CD8-positive, alpha-beta memory T cell (primary cell): ENCODE measurements around the gene A4GALT. TPM values are rescaled to one million over a fixed set of nuclear protein-coding genes. Genes with fewer than 3 reads are reported as not detected.
A peak's percentile ranks its signal among the peaks of the same experiment; 100 is the strongest.

Experiments used
- CTCF ChIA-PET: fragments of 350-600 bp; sonication (Branson Sonifier 250); formaldehyde crosslinking; loops from one replicate; lab custom pipeline; 2021; ENCODE audit warnings: antibody characterized with exemption; lab: Charles Lee
- POLR2A ChIA-PET: fragments of 350-600 bp; sonication (Branson Sonifier 250); formaldehyde crosslinking; loops from one replicate; lab custom pipeline; 2021; ENCODE audit warnings: antibody characterized with exemption; lab: Charles Lee
- DNase-seq, 5 donors: peaks; one replicate each; pipeline versions ENCODE4 v3.0.0 to v3.0.0-alpha.2; 2020 to 2022; ENCODE audit warnings: mixed read lengths in 1 of 5
- H3K27ac ChIP-seq: one replicate; pipeline ENCODE4 v1.7.0; 2013; ENCODE audit warnings: low read depth, mild to moderate bottlenecking, low read length, moderate library complexity
- H3K27me3 ChIP-seq: 2 replicates; pipeline ENCODE4 v1.7.0; 2013; ENCODE audit warnings: low read length, mild to moderate bottlenecking; ENCODE audit not compliant: insufficient read depth, poor library complexity, severe bottlenecking
- H3K36me3 ChIP-seq: 2 replicates; pipeline ENCODE4 v1.7.0; 2013; ENCODE audit warnings: mild to moderate bottlenecking, low read length, moderate library complexity; ENCODE audit not compliant: insufficient read depth
- H3K4me1 ChIP-seq: 2 replicates; pipeline ENCODE4 v1.7.0; 2013; ENCODE audit warnings: mild to moderate bottlenecking, low read length, moderate library complexity; ENCODE audit not compliant: insufficient read depth
- H3K4me3 ChIP-seq: 2 replicates; pipeline ENCODE4 v1.7.0; 2013; ENCODE audit warnings: mild to moderate bottlenecking, low read length
- H3K9me3 ChIP-seq: 2 replicates; pipeline ENCODE4 v1.7.0; 2013; ENCODE audit warnings: mild to moderate bottlenecking, low read length
- H3K27ac Mint-ChIP-seq, 8 donors: one replicate each; pipeline ENCODE4 v1.8.0; 2020 to 2021; ENCODE audit warnings: mixed read lengths in 8 of 8, mild to moderate bottlenecking in 6 of 8, inconsistent platforms in 3 of 8, moderate library complexity in 3 of 8
- H3K27me3 Mint-ChIP-seq, 2 donors: one replicate each; pipeline ENCODE4 v1.8.0; 2020 to 2021; ENCODE audit warnings: mixed read lengths in 2 of 2, mild to moderate bottlenecking in 1 of 2, moderate library complexity in 1 of 2
- H3K36me3 Mint-ChIP-seq, 3 donors: one replicate each; pipeline ENCODE4 v1.8.0; 2020 to 2021; ENCODE audit warnings: mixed read lengths in 3 of 3, inconsistent platforms in 1 of 3, mild to moderate bottlenecking in 1 of 3
- H3K4me1 Mint-ChIP-seq, 3 donors: one replicate each; pipeline ENCODE4 v1.8.0; 2020 to 2021; ENCODE audit warnings: mixed read lengths in 3 of 3, inconsistent platforms in 1 of 3, mild to moderate bottlenecking in 1 of 3
- H3K4me3 Mint-ChIP-seq, 7 donors: one replicate each; pipeline ENCODE4 v1.8.0; 2020 to 2021; ENCODE audit warnings: mixed read lengths in 7 of 7, mild to moderate bottlenecking in 6 of 7, moderate library complexity in 4 of 7, inconsistent platforms in 2 of 7
- H3K9me3 Mint-ChIP-seq, 5 donors: one replicate each; pipeline ENCODE4 v1.8.0; 2020 to 2022; ENCODE audit warnings: mixed read lengths in 5 of 5, mild to moderate bottlenecking in 3 of 5, moderate library complexity in 2 of 5, inconsistent platforms in 1 of 5
- polyA plus RNA-seq: library from polyadenylated mRNA; unstranded; fragments of 300-500 nt; fragmentation: Illumina TruSeq; gene quantifications from one replicate; pipeline ENCODE4 v1.2.3, GENCODE V29; 2021
- total RNA-seq, 2 experiments: library from RNA; stranded (reverse); gene quantifications; one replicate each; pipeline ENCODE4 v1.2.3, GENCODE V29; 2021

A4GALT gene
- not detected for total RNA-seq
- polyA plus RNA-seq = not detected

GRCh38 chr22:42720263-42721044 lies at the start of gene A4GALT:
A4GALT (minus strand) TSS chr22:42720870; CDS start chr22:42693951, 26,919 bp downstream.
- Mint-ChIP-seq H3K4me1 (peaks cover 6 to 20% (median 16%) of the 10 kb centered on the region in 3 donors), H3K4me3 (peak within 1 kb of the TSS; percentile 62 to 86 (median 74)), H3K36me3 (no peaks in the 10 kb centered on the region), H3K9me3 (peaks cover 0 to 3% (median 0%) of the 10 kb centered on the region in 5 donors), H3K27me3 (peaks cover 42 to 67% of the 10 kb centered on the region in 2 donors), H3K27ac (peak within 1 kb of the TSS in 1 of 8 donors; percentile 59)
- Histone ChIP-seq H3K27me3 (peaks cover 15% of the 10 kb centered on the region), H3K9me3 (no peaks in the 10 kb centered on the region), H3K36me3 (no peaks in the 10 kb centered on the region), H3K27ac (no peak within 1 kb of the TSS), H3K4me1 (no peaks in the 10 kb centered on the region), H3K4me3 (no peak within 1 kb of the TSS)
- POLR2A ChIA-PET = no interaction called here
- CTCF ChIA-PET = no interaction called here
- no peak for DNase-seq

- Histone ChIP-seq H3K27ac (no peak overlapping the region), H3K9me3 (no peaks in the 10 kb centered on the region), H3K27me3 (no peaks in the 10 kb centered on the region), H3K36me3 (no peaks in the 10 kb centered on the region), H3K4me1 (no peaks in the 10 kb centered on the region), H3K4me3 (no peak overlapping the region)
- Mint-ChIP-seq H3K36me3 (no peaks in the 10 kb centered on the region), H3K4me3 (no peak overlapping the region), H3K27ac (no peak overlapping the region), H3K9me3 (no peaks in the 10 kb centered on the region), H3K4me1 (no peaks in the 10 kb centered on the region), H3K27me3 (peaks cover 0 to 13% of the 10 kb centered on the region in 2 donors)
- POLR2A ChIA-PET = no interaction called here
- CTCF ChIA-PET = no interaction called here
- no peak for DNase-seq
Observed at GRCh38 chr22:42770448-42770726, 49.7 kb upstream of the A4GALT start.

- H3K27ac ChIP-seq = no peak overlapping the region
- ChIA-PET CTCF (no interaction called here), POLR2A (no interaction called here)
- Mint-ChIP-seq H3K36me3 (no peaks in the 10 kb centered on the region), H3K27me3 (peaks cover 0 to 13% of the 10 kb centered on the region in 2 donors), H3K27ac (no peak overlapping the region), H3K4me3 (peak overlapping the region in 1 of 7 donors; percentile 32), H3K4me1 (no peaks in the 10 kb centered on the region), H3K9me3 (no peaks in the 10 kb centered on the region)
- no peak overlapping the region for H3K4me3 ChIP-seq
- DNase-seq = no peak
- no peaks in the 10 kb centered on the region for H3K36me3 ChIP-seq
- no peaks in the 10 kb centered on the region for H3K4me1 ChIP-seq
- no peaks in the 10 kb centered on the region for H3K27me3 ChIP-seq
- H3K9me3 ChIP-seq = no peaks in the 10 kb centered on the region
Observed at GRCh38 chr22:42769574-42770447, 49.1 kb upstream of the A4GALT start.

DNA sequence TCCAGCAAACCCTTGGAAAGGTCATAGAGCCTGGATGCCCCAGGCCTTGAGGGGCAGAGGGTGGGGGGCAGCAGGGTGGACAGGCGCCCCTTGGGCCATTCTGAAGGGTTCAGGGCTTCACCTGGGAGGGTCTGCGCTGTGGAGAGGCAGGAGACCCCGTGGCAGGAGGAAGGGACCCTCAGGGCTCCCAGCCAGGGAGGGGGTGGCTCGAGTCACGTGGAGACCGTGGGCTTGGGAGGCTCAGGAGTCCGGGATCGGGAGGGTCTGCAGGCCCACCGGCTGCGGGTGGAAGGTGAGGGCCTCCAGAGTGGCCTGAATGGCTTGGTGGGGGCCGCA lies 48.5 kb upstream of the A4GALT start:
- no peaks in the 10 kb centered on the region for H3K36me3 Mint-ChIP-seq
- no peak overlapping the region for H3K4me3 Mint-ChIP-seq
- H3K27me3 Mint-ChIP-seq = peaks cover 0 to 13% of the 10 kb centered on the region in 2 donors
- no peak overlapping the region for H3K4me3 ChIP-seq
- H3K9me3 Mint-ChIP-seq = no peaks in the 10 kb centered on the region
- no peaks in the 10 kb centered on the region for H3K27me3 ChIP-seq
- no peaks in the 10 kb centered on the region for H3K9me3 ChIP-seq
- H3K36me3 ChIP-seq = no peaks in the 10 kb centered on the region
- H3K4me1 ChIP-seq = no peaks in the 10 kb centered on the region
- H3K27ac Mint-ChIP-seq = no peak overlapping the region
- CTCF ChIA-PET = no interaction called here
- no peak for DNase-seq
- H3K27ac ChIP-seq = no peak overlapping the region
- H3K4me1 Mint-ChIP-seq = no peaks in the 10 kb centered on the region
- POLR2A ChIA-PET = no interaction called here

GRCh38 chr22:42768385-42769035 lies 47.8 kb upstream of the A4GALT start:
- Histone ChIP-seq H3K27ac (no peak overlapping the region), H3K27me3 (no peaks in the 10 kb centered on the region), H3K4me1 (no peaks in the 10 kb centered on the region), H3K9me3 (no peaks in the 10 kb centered on the region), H3K4me3 (no peak overlapping the region), H3K36me3 (no peaks in the 10 kb centered on the region)
- H3K36me3 Mint-ChIP-seq = no peaks in the 10 kb centered on the region
- no peak for DNase-seq
- H3K27ac Mint-ChIP-seq = no peak overlapping the region
- peaks cover 2 to 13% of the 10 kb centered on the region in 2 donors for H3K27me3 Mint-ChIP-seq
- ChIA-PET CTCF (no interaction called here), POLR2A (no interaction called here)
- no peaks in the 10 kb centered on the region for H3K4me1 Mint-ChIP-seq
- no peaks in the 10 kb centered on the region for H3K9me3 Mint-ChIP-seq
- no peak overlapping the region for H3K4me3 Mint-ChIP-seq

DNA sequence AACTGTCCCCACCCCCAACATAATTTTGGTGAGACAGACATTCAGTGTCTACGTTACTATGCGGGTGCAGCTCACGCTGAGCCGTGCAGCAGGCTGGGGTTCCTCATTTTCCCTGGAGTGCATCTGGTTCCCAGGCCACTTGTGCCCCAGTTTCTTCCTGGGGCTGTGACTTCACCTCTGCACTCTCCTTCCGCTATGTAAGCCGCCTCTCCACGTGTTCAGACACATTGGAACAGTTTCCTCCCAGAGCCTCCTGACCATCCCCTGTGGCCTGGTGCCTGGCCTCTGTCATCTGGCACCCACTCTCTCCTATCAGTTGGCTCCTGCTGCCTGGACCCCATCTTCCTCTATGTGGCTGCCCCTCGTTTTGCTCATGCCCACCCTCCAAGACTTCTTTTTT lies 46.2 kb upstream of the A4GALT start:
- Mint-ChIP-seq H3K36me3 (no peaks in the 10 kb centered on the region), H3K9me3 (no peaks in the 10 kb centered on the region), H3K4me1 (no peaks in the 10 kb centered on the region), H3K27me3 (peaks cover 2 to 13% of the 10 kb centered on the region in 2 donors), H3K4me3 (no peak overlapping the region), H3K27ac (no peak overlapping the region)
- POLR2A ChIA-PET = no interaction called here
- no peaks in the 10 kb centered on the region for H3K4me1 ChIP-seq
- H3K36me3 ChIP-seq = no peaks in the 10 kb centered on the region
- DNase-seq = no peak
- H3K27me3 ChIP-seq = no peaks in the 10 kb centered on the region
- H3K27ac ChIP-seq = no peak overlapping the region
- H3K9me3 ChIP-seq = no peaks in the 10 kb centered on the region
- no peak overlapping the region for H3K4me3 ChIP-seq
- CTCF ChIA-PET = no interaction called here

GRCh38 chr22:42764895-42765363 lies 44.3 kb upstream of the A4GALT start:
- Mint-ChIP-seq H3K27ac (peak overlapping the region in 3 of 8 donors; percentile 45 to 93 (median 51)), H3K27me3 (peaks cover 2 to 13% of the 10 kb centered on the region in 2 donors), H3K4me3 (peak overlapping the region in 1 of 7 donors; percentile 18), H3K4me1 (no peaks in the 10 kb centered on the region), H3K36me3 (no peaks in the 10 kb centered on the region), H3K9me3 (no peaks in the 10 kb centered on the region)
- no peaks in the 10 kb centered on the region for H3K9me3 ChIP-seq
- H3K4me1 ChIP-seq = no peaks in the 10 kb centered on the region
- H3K27ac ChIP-seq = no peak overlapping the region
- no peaks in the 10 kb centered on the region for H3K27me3 ChIP-seq
- POLR2A ChIA-PET = no interaction called here
- DNase-seq = no peak
- H3K4me3 ChIP-seq = no peak overlapping the region
- H3K36me3 ChIP-seq = no peaks in the 10 kb centered on the region
- CTCF ChIA-PET = no interaction called here

GRCh38 chr22:42763965-42764480 lies 43.4 kb upstream of the A4GALT start:
- H3K36me3 Mint-ChIP-seq = no peaks in the 10 kb centered on the region
- no peak overlapping the region for H3K27ac Mint-ChIP-seq
- Histone ChIP-seq H3K4me3 (no peak overlapping the region), H3K4me1 (no peaks in the 10 kb centered on the region), H3K27ac (no peak overlapping the region), H3K36me3 (no peaks in the 10 kb centered on the region), H3K27me3 (no peaks in the 10 kb centered on the region), H3K9me3 (no peaks in the 10 kb centered on the region)
- CTCF ChIA-PET = no interaction called here
- no peaks in the 10 kb centered on the region for H3K4me1 Mint-ChIP-seq
- no peaks in the 10 kb centered on the region for H3K9me3 Mint-ChIP-seq
- peaks cover 2 to 13% of the 10 kb centered on the region in 2 donors for H3K27me3 Mint-ChIP-seq
- POLR2A ChIA-PET = no interaction called here
- no peak overlapping the region for H3K4me3 Mint-ChIP-seq
- no peak for DNase-seq
